ENCODE results near the gene P2RY8.
A peak's percentile ranks its signal among the peaks of the same experiment; 100 is the strongest.

The P2RY8 gene

GRCh38 chrX:1537031-1537715, at the start of gene P2RY8:
Gene P2RY8 (minus strand): TSS chrX:1537185. CDS start chrX:1466558, 70,627 bp downstream.
- no peak within 1 kb of the TSS for H3K4me3 ChIP-seq (replicated peaks; ENCODE audit: low read depth, low read length)
- DNase-seq (ENCODE audit: low read depth), result peak; percentile 57
- no peak for TF ChIP-seq CTCF (IDR thresholded peaks at IDR 0.05; ENCODE audit: low read length, missing control alignments)

GRCh38 chrX:1584237-1585011, 47.4 kb upstream of the P2RY8 start:
- no peak overlapping the region for H3K4me3 ChIP-seq (replicated peaks; ENCODE audit: low read depth, low read length)
- DNase-seq (ENCODE audit: low read depth), result no peak
- TF ChIP-seq CTCF (IDR thresholded peaks at IDR 0.05; ENCODE audit: low read length, missing control alignments), result no peak

- TF ChIP-seq CTCF (IDR thresholded peaks at IDR 0.05; ENCODE audit: low read length, missing control alignments), result no peak
- peak; percentile 49 for DNase-seq (ENCODE audit: low read depth)
- H3K4me3 ChIP-seq (replicated peaks; ENCODE audit: low read depth, low read length), result no peak overlapping the region
Measured at GRCh38 chrX:1582686-1583437, 45.9 kb upstream of the P2RY8 start.

GRCh38 chrX:1581132-1581531, 44.1 kb upstream of the P2RY8 start:
- peak; percentile 64 for DNase-seq (ENCODE audit: low read depth)
- no peak overlapping the region for H3K4me3 ChIP-seq (replicated peaks; ENCODE audit: low read depth, low read length)
- TF ChIP-seq CTCF (IDR thresholded peaks at IDR 0.05; ENCODE audit: low read length, missing control alignments), result peak; percentile 84

- TF ChIP-seq CTCF (IDR thresholded peaks at IDR 0.05; ENCODE audit: low read length, missing control alignments), result no peak
- DNase-seq (ENCODE audit: low read depth), result no peak
Measured at GRCh38 chrX:1578511-1579173, 41.7 kb upstream of the P2RY8 start.

GRCh38 chrX:1577845-1578244, 40.9 kb upstream of the P2RY8 start:
- H3K4me3 ChIP-seq (replicated peaks; ENCODE audit: low read depth, low read length), result no peak overlapping the region
- no peak for DNase-seq (ENCODE audit: low read depth)
- TF ChIP-seq CTCF (IDR thresholded peaks at IDR 0.05; ENCODE audit: low read length, missing control alignments), result no peak

More at GRCh38 chrX:1578511-1579173, 41.7 kb upstream of the P2RY8 start:
- H3K4me3 ChIP-seq (replicated peaks; ENCODE audit: low read depth, low read length), result no peak overlapping the region
